HepG2 (cell line): ENCODE measurements around the gene SASS6. TPM values are rescaled to one million over a fixed set of nuclear protein-coding genes. Genes with fewer than 3 reads are reported as not detected.

Experiments
- ATM ChIP-seq: fragments of 450-650 bp; IDR thresholded peaks from 2 replicates; pipeline ENCODE4 v1.7.1; 2017; ENCODE audit warnings: mild to moderate bottlenecking, borderline replicate concordance
- FOXA3 ChIP-seq: IDR thresholded peaks from 2 replicates; pipeline ENCODE4 v1.6.1; 2016; ENCODE audit warnings: missing genetic modification reagents, missing compliant biosample characterization
- GABPA ChIP-seq, 2 experiments: IDR thresholded peaks; 2 replicates each; pipeline ENCODE4 v1.6.1; 2011 to 2016; ENCODE audit warnings: low read depth in 2 of 2, low read length in 1 of 2, missing biosample characterization in 1 of 2, missing genetic modification characterization in 1 of 2
- GTF3A ChIP-seq: sonication (generic); formaldehyde crosslinking; conservative IDR thresholded peaks from 2 replicates; pipeline ENCODE4 v1.4.0; 2020; ENCODE audit warnings: mild to moderate bottlenecking, missing genetic modification reagents
- HMGXB4 ChIP-seq, 2 experiments: sonication (generic) in 1 of 2; formaldehyde crosslinking in 1 of 2; IDR thresholded peaks; 2 replicates each; pipeline versions ENCODE4 v1.4.0 to v1.6.1; 2018 to 2020; ENCODE audit warnings: missing genetic modification reagents in 2 of 2, borderline replicate concordance in 1 of 2, low read depth in 1 of 2, mild to moderate bottlenecking in 1 of 2, missing biosample characterization in 1 of 2
- HNF4G ChIP-seq, 2 experiments: sonication (generic) in 1 of 2; formaldehyde crosslinking in 1 of 2; IDR thresholded peaks; 2 replicates each; pipeline versions ENCODE4 v1.4.0 to v1.6.1; 2011 to 2020; ENCODE audit warnings: borderline replicate concordance in 2 of 2, low read depth in 2 of 2, mild to moderate bottlenecking in 2 of 2, low read length in 1 of 2, missing genetic modification reagents in 1 of 2, moderate library complexity in 1 of 2
- KAT8 ChIP-seq: IDR thresholded peaks from 2 replicates; pipeline ENCODE4 v1.6.1; 2016; ENCODE audit warnings: missing genetic modification reagents, missing compliant biosample characterization
- KDM4B ChIP-seq: sonication (generic); formaldehyde crosslinking; IDR thresholded peaks from 2 replicates; pipeline ENCODE4 v1.4.0; 2020; ENCODE audit warnings: missing genetic modification reagents
- MAX ChIP-seq: IDR thresholded peaks from 2 replicates; pipeline ENCODE4 v1.6.1; 2012; ENCODE audit warnings: inconsistent platforms
- MED8 ChIP-seq: sonication (generic); formaldehyde crosslinking; IDR thresholded peaks from 2 replicates; pipeline ENCODE4 v1.8.1; 2023; ENCODE audit warnings: mild to moderate bottlenecking, missing genetic modification reagents; ENCODE audit not compliant: insufficient replicate concordance
- NFIB ChIP-seq: sonication (generic); formaldehyde crosslinking; IDR thresholded peaks from 2 replicates; pipeline ENCODE4 v1.9.0; 2021; ENCODE audit warnings: missing genetic modification reagents, mild to moderate bottlenecking, borderline replicate concordance
- NR3C1 ChIP-seq: sonication (generic); formaldehyde crosslinking; IDR thresholded peaks from 2 replicates; pipeline ENCODE4 v1.4.0; 2020; ENCODE audit warnings: missing genetic modification reagents
- RAD51 ChIP-seq: fragments of 450-650 bp; IDR thresholded peaks from 2 replicates; pipeline ENCODE4 v1.6.1; 2016; ENCODE audit warnings: borderline replicate concordance
- RFXAP ChIP-seq: sonication (generic); formaldehyde crosslinking; IDR thresholded peaks from 2 replicates; pipeline ENCODE4 v1.4.0; 2020; ENCODE audit warnings: missing genetic modification reagents, borderline replicate concordance
- SOX5 ChIP-seq: IDR thresholded peaks from 2 replicates; pipeline ENCODE4 v1.6.1; 2016; ENCODE audit warnings: borderline replicate concordance
- TBX2 ChIP-seq: sonication (generic); formaldehyde crosslinking; IDR thresholded peaks from 2 replicates; pipeline ENCODE4 v1.5.0; 2020; ENCODE audit warnings: missing genetic modification reagents, mild to moderate bottlenecking, borderline replicate concordance
- THAP11 ChIP-seq: IDR thresholded peaks from 2 replicates; pipeline ENCODE4 v1.6.1; 2016; ENCODE audit warnings: missing biosample characterization, missing genetic modification reagents
- TOE1 ChIP-seq: sonication (generic); formaldehyde crosslinking; IDR thresholded peaks from 2 replicates; pipeline ENCODE4 v1.4.0; 2020; ENCODE audit warnings: mild to moderate bottlenecking, missing genetic modification reagents
- ZBTB34 ChIP-seq: sonication (generic); formaldehyde crosslinking; IDR thresholded peaks from 2 replicates; pipeline ENCODE4 v1.8.0; 2022; ENCODE audit warnings: mild to moderate bottlenecking, missing genetic modification reagents
- ZFYVE20 ChIP-seq: sonication (generic); formaldehyde crosslinking; IDR thresholded peaks from 2 replicates; pipeline ENCODE4 v1.8.0; 2023; ENCODE audit warnings: low read depth, mild to moderate bottlenecking, moderate library complexity, missing genetic modification reagents, borderline replicate concordance
- ZGPAT ChIP-seq: IDR thresholded peaks from 2 replicates; pipeline ENCODE4 v1.6.1; 2016; ENCODE audit warnings: mild to moderate bottlenecking
- ZKSCAN8 ChIP-seq: IDR thresholded peaks from 2 replicates; pipeline ENCODE4 v1.6.1; 2016; ENCODE audit warnings: borderline replicate concordance, missing genetic modification reagents, missing compliant biosample characterization
- ZNF138 ChIP-seq: sonication (generic); formaldehyde crosslinking; IDR thresholded peaks from 2 replicates; pipeline ENCODE4 v1.5.0; 2020; ENCODE audit warnings: mild to moderate bottlenecking, low read depth, missing genetic modification reagents
- ZNF597 ChIP-seq: sonication (generic); formaldehyde crosslinking; IDR thresholded peaks from 2 replicates; pipeline ENCODE4 v1.5.0; 2020; ENCODE audit warnings: missing genetic modification reagents
- ZNF780A ChIP-seq: sonication (generic); formaldehyde crosslinking; IDR thresholded peaks from 2 replicates; pipeline ENCODE4 v1.8.0; 2022; ENCODE audit warnings: mild to moderate bottlenecking, missing genetic modification reagents, moderate library complexity
- polyA plus RNA-seq, 8 experiments: library from polyadenylated mRNA; depleted of rRNA in 3 of 8; stranded (reverse) in 7 of 8; unstranded in 1 of 8; fragments of >200 nt; fragmentation: Illumina TruSeq in 4 of 8; extraction: Trizol in 4 of 8; gene quantifications; 2 replicates each; pipeline versions ENCODE4 v1.2.1 to v1.2.3, GENCODE V29; 2011 to 2016; ENCODE audit warnings: low read depth in 4 of 8, missing spikeins in 1 of 8, mixed read lengths in 1 of 8; ENCODE audit not compliant: insufficient read depth in 1 of 8
- total RNA-seq, 5 experiments: library from RNA; depleted of rRNA; stranded (reverse); fragments of >200 nt; fragmentation: Illumina TruSeq; extraction: Trizol; gene quantifications; 2 replicates each; pipeline ENCODE4 v1.2.3, GENCODE V29; 2016; ENCODE audit warnings: low read depth in 1 of 5

Gene SASS6
- total and polyA plus RNA-seq, 2 of the 13 experiments (the other 11 are each of a cell fraction or from before 2014, with no cell fraction given) = 2.3 to 10.7 TPM

GRCh38 chr1:100130552-100131077 is 2.1 kb downstream of the SASS6 start (continued):
- TF ChIP-seq ATM = no peak
- no peak for TF ChIP-seq NFIB
- peak; percentile 19; the same call in 1 of the 2 replicates for TF ChIP-seq TBX2 (CRISPR knock-in tag)
- TF ChIP-seq RFXAP (CRISPR knock-in tag) = no peak
- TF ChIP-seq ZFYVE20 (CRISPR knock-in tag) = no peak
- TF ChIP-seq HNF4G (IDR thresholded peaks at IDR 0.05; ENCODE audit: borderline replicate concordance, low read depth, low read length) = no peak
- TF ChIP-seq HNF4G (CRISPR knock-in tag; IDR thresholded peaks at IDR 0.05; ENCODE audit: borderline replicate concordance, low read depth) = no peak
- TF ChIP-seq NR3C1 (CRISPR knock-in tag) = no peak
- TF ChIP-seq GTF3A (CRISPR knock-in tag) = no peak
- peak; percentile 46; the same call in 1 of the 2 replicates for TF ChIP-seq KAT8
- TF ChIP-seq FOXA3 (CRISPR knock-in tag) = peak; percentile 68
- no peak for TF ChIP-seq ZNF780A
- no peak for TF ChIP-seq ZBTB34 (CRISPR knock-in tag)
- TF ChIP-seq GABPA (IDR thresholded peaks at IDR 0.05; ENCODE audit: low read depth, low read length) = no peak
- TF ChIP-seq GABPA (CRISPR knock-in tag; IDR thresholded peaks at IDR 0.05; ENCODE audit: low read depth) = peak; percentile 47; the same call in 1 of the 2 replicates
- TF ChIP-seq RAD51 = no peak
- peak; percentile 44; the same call in 1 of the 2 replicates for TF ChIP-seq SOX5 (CRISPR knock-in tag)
- no peak for TF ChIP-seq ZNF597 (CRISPR knock-in tag)
- TF ChIP-seq ZGPAT (CRISPR knock-in tag) = peak; percentile 67; the same call in 1 of the 2 replicates
- no peak for TF ChIP-seq THAP11 (CRISPR knock-in tag)
- no peak for TF ChIP-seq ZKSCAN8
- no peak for TF ChIP-seq KDM4B (CRISPR knock-in tag)
- TF ChIP-seq MED8 (CRISPR knock-in tag) = no peak
- no peak for TF ChIP-seq ZNF138 (CRISPR knock-in tag)
- no peak; the same call in 1 of the 2 replicates for TF ChIP-seq MAX
- no peak for TF ChIP-seq TOE1 (CRISPR knock-in tag)
- TF ChIP-seq HMGXB4 (CRISPR knock-in tag; IDR thresholded peaks at IDR 0.05; ENCODE audit: borderline replicate concordance in 1 of 2, low read depth in 1 of 2) = no peak
